CD4-positive, alpha-beta T cell treated with Interleukin-6 for 4 hours (primary cell): ENCODE results near the gene TARS1.
"Not testable (repeated sequence)": the region's sequence is repeated elsewhere in the genome, so short reads cannot be mapped to it uniquely, and the experiment has no call there.

Experiments
- DNase-seq: peaks from one replicate; pipeline ENCODE4 v3.0.0-alpha.2; 2020; ENCODE audit warnings: mixed read lengths

The TARS1 gene

DNA sequence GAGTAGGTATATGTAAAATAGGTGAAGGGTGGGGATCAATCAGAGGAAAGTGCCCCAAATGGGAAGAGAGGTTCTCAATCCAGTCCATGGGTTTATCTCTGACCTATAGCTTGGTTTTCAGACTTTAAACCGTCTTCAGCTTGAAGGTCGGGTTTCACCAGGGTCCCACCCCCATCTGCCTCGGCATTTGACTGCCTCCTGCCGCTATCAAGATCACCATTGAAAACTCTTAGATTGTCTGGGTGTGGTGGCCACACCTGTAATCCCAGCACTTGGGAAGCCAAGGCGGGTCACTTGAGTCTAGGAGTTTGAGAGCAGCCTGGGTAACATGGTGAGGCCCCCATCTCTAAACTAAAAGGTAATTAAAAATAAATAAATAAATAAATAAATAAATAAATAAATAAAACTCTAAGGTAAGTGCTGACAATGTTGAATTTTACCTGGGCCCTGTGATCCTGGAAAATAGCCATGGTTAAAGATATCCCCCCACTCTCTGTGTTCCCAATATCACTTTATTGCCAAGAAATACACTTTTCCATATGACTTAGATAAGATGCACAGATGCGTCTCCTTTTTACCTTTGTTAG lies 48.8 kb downstream of the TARS1 start:
- DNase-seq = no peak

GRCh38 chr5:33490071-33490665 lies 49.4 kb downstream of the TARS1 start:
- DNase-seq = no peak

DNA sequence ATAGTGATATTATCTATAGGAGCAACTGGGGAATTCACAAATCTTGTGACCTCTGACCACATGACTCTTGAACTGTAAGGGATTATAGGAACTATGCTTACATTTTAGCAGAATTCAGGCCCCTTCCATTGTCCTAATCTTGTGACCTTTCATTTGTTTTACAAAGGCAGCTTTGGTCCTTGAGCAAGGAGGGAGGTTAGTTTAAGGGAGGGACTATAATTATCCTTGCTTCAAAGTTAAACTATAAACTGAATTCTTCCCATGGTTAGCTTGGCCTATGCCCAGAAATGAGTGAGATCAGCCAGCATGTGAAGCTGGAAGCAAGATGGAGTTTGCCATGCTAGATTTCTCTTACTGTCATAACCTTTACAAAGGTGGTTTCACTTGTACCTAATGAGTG lies 51.2 kb downstream of the TARS1 start:
- DNase-seq = no peak

DNA sequence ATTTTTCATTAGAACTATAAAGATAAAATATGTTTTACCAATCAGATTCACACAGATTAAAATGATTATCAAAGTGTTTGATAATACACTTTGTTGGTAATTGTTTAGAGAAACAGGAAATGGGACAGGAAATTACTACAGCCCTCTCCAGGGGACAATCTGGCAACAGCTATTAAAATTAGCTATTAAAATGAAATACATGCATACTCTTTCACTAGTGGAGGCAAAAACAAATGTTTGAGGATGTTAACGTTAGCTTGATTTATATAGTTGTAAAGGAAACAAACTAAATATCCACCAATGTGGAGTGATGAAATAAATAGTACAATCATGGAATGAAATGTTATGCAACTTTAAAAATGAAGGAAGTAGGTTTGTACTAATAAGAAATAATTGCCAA lies 53.7 kb downstream of the TARS1 start:
- no peak for DNase-seq

GRCh38 chr5:33501260-33501659 lies 60.5 kb downstream of the TARS1 start:
- no peak for DNase-seq

GRCh38 chr5:33501899-33502298 lies 61.1 kb downstream of the TARS1 start:
- no peak for DNase-seq

DNA sequence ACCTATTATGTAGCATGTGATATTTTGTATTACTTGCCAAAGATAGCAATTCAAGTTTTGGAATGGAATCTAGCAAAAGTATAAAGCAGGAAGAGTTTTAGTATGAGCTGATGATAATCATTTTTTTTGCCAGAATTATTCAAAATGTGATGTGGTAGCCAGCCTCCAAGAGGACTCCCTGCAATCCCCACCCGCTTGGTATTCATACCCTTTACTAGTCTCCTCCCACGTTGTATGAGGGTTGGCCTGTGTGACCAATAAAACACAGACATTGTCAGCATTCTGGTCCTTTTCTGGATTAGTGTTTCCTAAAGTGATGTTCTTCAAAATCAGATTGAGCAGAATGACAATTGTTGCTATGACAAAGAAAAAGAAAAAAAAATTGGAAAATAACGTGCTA lies 63.8 kb downstream of the TARS1 start:
- no peak for DNase-seq

- DNase-seq = no peak
These were observed 66.7 kb downstream of the TARS1 start for GRCh38 chr5:33507426-33507825.

DNA sequence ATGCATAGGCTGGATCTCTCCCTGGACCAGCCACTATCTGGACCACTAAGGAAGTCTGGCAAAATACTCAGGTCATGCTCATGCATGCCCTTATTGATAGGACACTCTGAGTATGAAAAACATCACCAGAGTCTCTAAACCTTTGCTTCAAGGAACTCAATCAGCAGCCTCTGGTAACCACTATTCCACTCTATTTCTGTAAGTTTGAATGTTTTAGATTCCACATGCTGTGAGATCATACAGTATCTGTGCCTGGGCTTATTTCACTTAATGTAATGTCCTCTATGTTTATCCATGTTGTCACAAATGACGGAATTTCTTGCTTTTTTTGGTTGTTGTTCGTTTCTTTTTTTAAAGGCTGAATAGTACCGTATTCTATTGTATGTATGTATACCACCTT lies 68.3 kb downstream of the TARS1 start:
- DNase-seq = no peak

DNA sequence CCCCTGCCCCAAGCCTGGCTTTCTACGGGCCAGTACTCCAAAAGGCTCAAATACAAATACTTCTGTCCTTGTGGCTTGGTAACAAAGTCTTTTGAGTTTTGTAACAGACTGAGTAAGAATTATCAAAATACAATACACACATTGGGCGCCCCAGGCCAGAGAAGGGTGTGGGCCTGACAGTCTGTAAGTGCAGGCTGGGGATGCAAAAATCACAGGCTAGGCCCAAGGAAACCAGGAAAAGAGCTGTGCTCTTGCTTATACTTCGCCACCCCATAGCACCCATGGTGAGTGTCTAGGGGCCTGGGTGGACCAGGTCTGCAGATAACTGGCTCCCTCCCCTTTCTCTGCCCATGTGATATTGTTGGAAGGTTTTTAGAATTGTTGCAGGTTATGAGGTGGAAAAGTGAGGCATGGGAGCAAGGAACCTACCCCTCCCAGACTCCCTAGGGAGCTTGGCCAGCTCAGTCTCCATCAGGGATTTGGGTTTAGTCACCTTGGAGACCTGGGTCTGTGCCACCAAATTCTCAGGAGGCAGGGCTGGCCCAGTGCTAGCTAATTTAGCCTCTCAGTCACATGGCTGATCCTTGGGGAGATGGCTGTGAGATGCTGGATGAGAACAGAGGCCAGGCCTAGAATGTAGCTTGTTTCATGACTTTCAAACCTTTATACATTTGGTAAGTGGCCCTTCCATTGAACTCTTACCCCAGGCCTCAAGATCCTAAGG lies 72.9 kb downstream of the TARS1 start:
- no peak for DNase-seq

DNA sequence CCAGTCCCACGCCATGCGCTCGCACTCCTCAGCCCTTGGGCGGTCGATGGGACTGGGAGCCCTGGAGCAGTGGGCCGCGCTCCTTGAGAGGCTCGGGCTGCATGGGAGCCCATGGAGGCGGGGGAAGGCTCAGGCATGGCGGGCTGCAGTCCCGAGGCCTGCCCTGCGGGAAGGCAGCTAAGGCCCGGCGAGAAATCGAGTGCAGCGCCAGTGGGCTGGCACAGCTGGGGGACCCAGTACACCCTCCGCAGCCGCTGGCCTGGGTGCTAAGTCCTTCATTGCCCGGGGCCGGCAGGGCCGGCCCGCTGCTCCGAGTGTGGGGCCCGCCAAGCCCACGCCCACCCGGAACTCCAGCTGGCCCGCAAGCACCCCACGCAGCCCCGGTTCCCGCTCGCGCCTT lies 74.6 kb downstream of the TARS1 start:
- DNase-seq = not testable (repeated sequence)

DNA sequence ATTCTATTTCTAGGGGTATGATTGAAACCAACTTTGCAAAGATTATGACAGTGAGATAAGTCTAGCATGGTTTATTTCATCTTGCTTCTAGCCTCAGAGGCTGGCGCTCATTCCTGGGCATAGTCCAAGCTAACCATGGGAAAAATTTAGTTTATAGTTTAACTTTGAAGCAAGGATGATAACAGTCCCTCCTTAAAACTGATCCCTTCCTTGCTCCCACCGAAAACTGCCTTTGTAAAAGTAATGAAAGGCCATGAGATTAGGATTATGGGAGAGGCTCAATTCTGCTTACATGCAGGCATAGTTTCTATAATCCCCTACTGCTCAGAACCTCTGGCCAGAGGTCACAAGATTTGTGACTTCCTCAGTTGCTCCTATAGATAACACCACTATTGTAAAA lies 75.7 kb downstream of the TARS1 start:
- DNase-seq = no peak
